Upper lobe of left lung (tissue), 4 donors: Measurements from ENCODE around the gene FPR2.

Source experiments
- EP300 ChIP-seq, 4 donors: sonication (generic); formaldehyde crosslinking; IDR thresholded peaks; one replicate each; pipeline ENCODE4 v1.5.1; 2017; ENCODE audit warnings: antibody characterized with exemption in 4 of 4, control low read depth in 2 of 4
- POLR2A ChIP-seq, 4 donors: fragments of 450-650 bp; IDR thresholded peaks; one replicate each; pipeline ENCODE4 v1.5.1; 2016 to 2017; ENCODE audit warnings: antibody characterized with exemption in 4 of 4, mild to moderate bottlenecking in 2 of 4
- POLR2AphosphoS5 ChIP-seq, 2 donors: sonication (generic); formaldehyde crosslinking; IDR thresholded peaks; one replicate each; pipeline ENCODE4 v1.5.1; 2017; ENCODE audit warnings: antibody characterized with exemption in 2 of 2
- TF ChIP-seq, protein P1 (sequence below), 6 experiments: fragments of 450-650 bp in 4 of 6; fragments of 200-600 bp in 2 of 6; sonication (generic) in 2 of 6; IDR thresholded peaks; one replicate each; pipeline ENCODE4 v1.5.1; 2016 to 2019; ENCODE audit warnings: antibody characterized with exemption in 6 of 6

GRCh38 chr19:51807925-51808324, 46.9 kb downstream of the FPR2 start:
- TF ChIP-seq, protein P1, sequence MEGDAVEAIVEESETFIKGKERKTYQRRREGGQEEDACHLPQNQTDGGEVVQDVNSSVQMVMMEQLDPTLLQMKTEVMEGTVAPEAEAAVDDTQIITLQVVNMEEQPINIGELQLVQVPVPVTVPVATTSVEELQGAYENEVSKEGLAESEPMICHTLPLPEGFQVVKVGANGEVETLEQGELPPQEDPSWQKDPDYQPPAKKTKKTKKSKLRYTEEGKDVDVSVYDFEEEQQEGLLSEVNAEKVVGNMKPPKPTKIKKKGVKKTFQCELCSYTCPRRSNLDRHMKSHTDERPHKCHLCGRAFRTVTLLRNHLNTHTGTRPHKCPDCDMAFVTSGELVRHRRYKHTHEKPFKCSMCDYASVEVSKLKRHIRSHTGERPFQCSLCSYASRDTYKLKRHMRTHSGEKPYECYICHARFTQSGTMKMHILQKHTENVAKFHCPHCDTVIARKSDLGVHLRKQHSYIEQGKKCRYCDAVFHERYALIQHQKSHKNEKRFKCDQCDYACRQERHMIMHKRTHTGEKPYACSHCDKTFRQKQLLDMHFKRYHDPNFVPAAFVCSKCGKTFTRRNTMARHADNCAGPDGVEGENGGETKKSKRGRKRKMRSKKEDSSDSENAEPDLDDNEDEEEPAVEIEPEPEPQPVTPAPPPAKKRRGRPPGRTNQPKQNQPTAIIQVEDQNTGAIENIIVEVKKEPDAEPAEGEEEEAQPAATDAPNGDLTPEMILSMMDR (IDR thresholded peaks at IDR 0.05): no peak
- TF ChIP-seq POLR2AphosphoS5 (IDR thresholded peaks at IDR 0.05) (no peak), POLR2A (IDR thresholded peaks at IDR 0.05) (no peak), EP300 (IDR thresholded peaks at IDR 0.05) (no peak)
